OCI-LY7 (cell line): Measurements from ENCODE around the gene MTG2. TPM values are rescaled to one million over a fixed set of nuclear protein-coding genes. Genes with fewer than 3 reads are reported as not detected.

Experiments
- BruUV-seq: library from RNA; stranded (reverse); fragments of 400-500 nt; replicated peaks from 2 replicates; lab custom pipeline; 2021; lab: Mats Ljungman, UMichigan
- CTCF ChIA-PET: fragments of 300-600 bp; sonication (Branson Sonifier 250); formaldehyde crosslinking; loops from one replicate; lab custom pipeline; 2022; ENCODE audit warnings: antibody characterized with exemption; ENCODE audit not compliant: unreplicated experiment; lab: Charles Lee
- POLR2A ChIA-PET: fragments of 300-600 bp; sonication (Branson Sonifier 250); formaldehyde crosslinking; loops from one replicate; lab custom pipeline; 2022; ENCODE audit warnings: antibody characterized with exemption; lab: Charles Lee
- DNase-seq: peaks from one replicate; pipeline ENCODE4 v3.0.0-alpha.2; 2015; ENCODE audit warnings: low spot score
- H2AFZ ChIP-seq: fragments of 200-600 bp; sonication (generic), shearing (Covaris generic); 2 replicates; pipeline ENCODE4 v1.6.1; 2014; ENCODE audit warnings: mild to moderate bottlenecking, antibody characterized with exemption, low read length, moderate library complexity
- H3K27ac ChIP-seq: fragments of 200-600 bp; sonication (generic); 2 replicates; pipeline ENCODE4 v1.5.1; 2014; ENCODE audit warnings: mixed run types, low read depth, mild to moderate bottlenecking, moderate library complexity, low read length, inconsistent platforms; ENCODE audit not compliant: poor library complexity, severe bottlenecking
- H3K36me3 ChIP-seq: fragments of 200-600 bp; sonication (generic); 2 replicates; pipeline ENCODE4 v1.6.1; 2014; ENCODE audit warnings: mild to moderate bottlenecking, antibody characterized with exemption, low read length, moderate library complexity, mixed read lengths; ENCODE audit not compliant: insufficient read depth
- H3K4me1 ChIP-seq: fragments of 200-600 bp; sonication (generic); 2 replicates; pipeline ENCODE4 v1.5.1; 2014; ENCODE audit warnings: mild to moderate bottlenecking, low read length; ENCODE audit not compliant: insufficient read depth, poor library complexity, severe bottlenecking
- H3K4me2 ChIP-seq: fragments of 200-600 bp; sonication (generic); 2 replicates; pipeline ENCODE4 v1.6.1; 2014; ENCODE audit warnings: mild to moderate bottlenecking, low read length
- H3K4me3 ChIP-seq: fragments of 200-600 bp; sonication (generic); 2 replicates; pipeline ENCODE4 v1.5.1; 2014; ENCODE audit warnings: mild to moderate bottlenecking, low read depth, low read length; ENCODE audit not compliant: poor library complexity, severe bottlenecking
- H3K79me2 ChIP-seq: fragments of 200-600 bp; sonication (generic); 2 replicates; pipeline ENCODE4 v1.6.1; 2016; ENCODE audit warnings: low read depth, mild to moderate bottlenecking, low read length, moderate library complexity, mixed read lengths; ENCODE audit not compliant: insufficient read depth
- H3K9me2 ChIP-seq: fragments of 200-600 bp; sonication (generic); 2 replicates; pipeline ENCODE4 v1.6.1; 2016; ENCODE audit warnings: mild to moderate bottlenecking, low read length, mixed read lengths; ENCODE audit not compliant: insufficient read depth
- H3K9me3 ChIP-seq: fragments of 200-600 bp; sonication (generic); 2 replicates; pipeline ENCODE4 v1.6.1; 2014; ENCODE audit warnings: mild to moderate bottlenecking, mixed run types, low read length, mixed read lengths
- H4K20me1 ChIP-seq: fragments of 200-600 bp; sonication (generic); 2 replicates; pipeline ENCODE4 v1.6.1; 2014; ENCODE audit warnings: mild to moderate bottlenecking, antibody characterized with exemption, low read length, moderate library complexity, mixed read lengths; ENCODE audit not compliant: insufficient read depth
- EZH2phosphoT487 ChIP-seq: fragments of 200-600 bp; sonication (generic); IDR thresholded peaks from 2 replicates; pipeline ENCODE4 v1.6.1; 2018; ENCODE audit warnings: low read depth, borderline replicate concordance, mild to moderate bottlenecking, mixed run types, antibody characterized with exemption, low read length, moderate library complexity, mixed read lengths
- intact Hi-C: fragments of 100-400 bp; cut with micrococcal nuclease; formaldehyde crosslinking; loops from one replicate; pipeline ENCODE4 v1.10.0; 2022; ENCODE audit not compliant: unreplicated experiment
- total RNA-seq, 2 experiments: library from RNA; depleted of rRNA in 1 of 2; stranded (reverse); fragments of >200 nt in 1 of 2; shearing (Covaris generic) in 1 of 2; gene quantifications; 2 replicates each; pipeline ENCODE4 v1.2.3, GENCODE V29; 2014 to 2022
- TF ChIP-seq, protein P1 (sequence below): fragments of 200-600 bp; sonication (generic); conservative IDR thresholded peaks from 2 replicates; pipeline ENCODE4 v1.5.1; 2014; ENCODE audit warnings: mild to moderate bottlenecking, antibody characterized with exemption, low read length, moderate library complexity, mixed read lengths

The MTG2 gene
- total RNA-seq, 2 experiments from 2014 or later, result 24.1 to 37.5 TPM

DNA sequence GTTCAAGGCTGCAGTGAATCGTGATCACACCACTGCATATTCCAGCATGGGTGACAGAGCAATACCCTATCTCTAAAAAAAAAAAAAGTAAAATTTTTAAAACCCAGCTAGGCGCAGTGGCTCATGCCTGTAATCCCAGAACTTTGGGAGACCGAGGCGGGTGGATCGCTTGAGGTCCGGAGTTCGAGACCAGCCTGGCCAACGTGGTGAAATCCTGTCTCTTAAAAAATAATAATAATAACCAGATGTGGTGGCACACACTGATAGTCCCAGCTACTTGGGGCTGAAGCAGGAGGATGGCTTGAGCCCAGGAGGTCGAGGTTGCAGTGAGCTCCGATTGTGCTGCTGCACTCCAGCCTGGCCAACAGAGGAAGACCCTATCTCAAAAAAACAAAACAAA lies 13.5 kb downstream of the MTG2 start:
- Histone ChIP-seq H3K36me3 (peaks cover 53% of the 10 kb centered on the region), H3K9me3 (no peaks in the 10 kb centered on the region), H3K4me3 (no peak overlapping the region), H3K4me2 (no peak overlapping the region), H3K4me1 (peaks cover 19% of the 10 kb centered on the region), H3K9me2 (no peaks in the 10 kb centered on the region), H3K27ac (no peak overlapping the region), H2AFZ (no peak overlapping the region), H3K79me2 (no peaks in the 10 kb centered on the region), H4K20me1 (no peaks in the 10 kb centered on the region)
- no TSS peak for BruUV-seq
- no peak for DNase-seq
- TF ChIP-seq EZH2phosphoT487, result no peak
- TF ChIP-seq, protein P1, sequence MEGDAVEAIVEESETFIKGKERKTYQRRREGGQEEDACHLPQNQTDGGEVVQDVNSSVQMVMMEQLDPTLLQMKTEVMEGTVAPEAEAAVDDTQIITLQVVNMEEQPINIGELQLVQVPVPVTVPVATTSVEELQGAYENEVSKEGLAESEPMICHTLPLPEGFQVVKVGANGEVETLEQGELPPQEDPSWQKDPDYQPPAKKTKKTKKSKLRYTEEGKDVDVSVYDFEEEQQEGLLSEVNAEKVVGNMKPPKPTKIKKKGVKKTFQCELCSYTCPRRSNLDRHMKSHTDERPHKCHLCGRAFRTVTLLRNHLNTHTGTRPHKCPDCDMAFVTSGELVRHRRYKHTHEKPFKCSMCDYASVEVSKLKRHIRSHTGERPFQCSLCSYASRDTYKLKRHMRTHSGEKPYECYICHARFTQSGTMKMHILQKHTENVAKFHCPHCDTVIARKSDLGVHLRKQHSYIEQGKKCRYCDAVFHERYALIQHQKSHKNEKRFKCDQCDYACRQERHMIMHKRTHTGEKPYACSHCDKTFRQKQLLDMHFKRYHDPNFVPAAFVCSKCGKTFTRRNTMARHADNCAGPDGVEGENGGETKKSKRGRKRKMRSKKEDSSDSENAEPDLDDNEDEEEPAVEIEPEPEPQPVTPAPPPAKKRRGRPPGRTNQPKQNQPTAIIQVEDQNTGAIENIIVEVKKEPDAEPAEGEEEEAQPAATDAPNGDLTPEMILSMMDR, result no peak
- ChIA-PET CTCF (no interaction called here), POLR2A (no interaction called here)
- intact Hi-C loops, result no loop called here

DNA sequence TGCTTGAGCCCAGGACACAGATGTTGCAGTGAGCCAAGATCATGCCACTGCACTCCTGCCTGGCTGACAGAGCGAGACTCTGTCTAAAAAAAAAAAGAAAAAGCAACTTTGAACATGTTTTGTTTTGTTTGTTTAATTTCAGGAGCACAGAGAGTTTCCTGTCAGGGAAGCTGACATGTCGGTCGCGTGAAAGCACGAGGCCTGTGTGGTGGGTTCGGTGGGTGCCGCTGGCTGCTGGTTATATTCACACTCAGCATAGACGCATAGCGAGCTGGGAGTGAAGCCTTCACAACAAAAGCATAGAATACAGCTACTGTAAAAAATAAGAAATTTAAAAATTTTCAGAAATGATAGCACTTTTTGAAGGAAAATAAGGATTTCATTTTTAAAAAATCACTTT lies 14.5 kb downstream of the MTG2 start:
- Histone ChIP-seq H3K36me3 (peaks cover 63% of the 10 kb centered on the region), H3K9me3 (no peaks in the 10 kb centered on the region), H3K79me2 (no peaks in the 10 kb centered on the region), H3K27ac (no peak overlapping the region), H3K4me3 (no peak overlapping the region), H2AFZ (no peak overlapping the region), H3K4me2 (no peak overlapping the region), H4K20me1 (no peaks in the 10 kb centered on the region), H3K9me2 (no peaks in the 10 kb centered on the region), H3K4me1 (peaks cover 28% of the 10 kb centered on the region)
- ChIA-PET CTCF (no interaction called here), POLR2A (interaction anchor here (0.5 to 0.6 kb wide), 3 partner anchors 51 to 190 kb away, joined by 3 to 8 read pairs (median 4); no protein-coding TSS in a partner anchor)
- TF ChIP-seq, protein P1, result no peak
- no peak for TF ChIP-seq EZH2phosphoT487
- DNase-seq, result no peak
- intact Hi-C loops, result no loop called here
- BruUV-seq, result no TSS peak

DNA sequence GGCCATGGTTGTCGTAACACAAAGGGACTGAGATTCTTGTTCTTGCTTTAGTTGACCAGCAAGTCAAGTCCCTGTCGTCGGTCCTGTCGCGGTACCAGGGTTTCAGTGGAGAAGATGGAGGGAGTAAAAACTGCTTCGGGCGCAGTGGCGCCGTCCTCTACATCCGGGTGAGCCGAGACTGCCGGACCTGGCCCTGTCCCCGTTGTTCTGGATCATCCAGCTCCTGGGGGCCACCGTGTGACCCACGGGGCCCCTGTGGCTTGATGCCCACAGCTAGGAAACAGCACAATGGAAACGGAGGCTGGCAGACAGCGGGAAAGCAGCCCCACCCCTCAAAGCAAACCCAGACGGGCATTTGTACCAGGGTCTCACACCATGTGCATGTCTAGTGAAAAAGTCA lies 15.0 kb downstream of the MTG2 start:
- H3K9me2 ChIP-seq, result no peaks in the 10 kb centered on the region
- ChIA-PET CTCF (no interaction called here), POLR2A (interaction anchor here (0.5 kb wide), 2 partner anchors 50 to 97 kb away, joined by 4 to 8 read pairs; no protein-coding TSS in a partner anchor)
- H3K36me3 ChIP-seq, result peaks cover 66% of the 10 kb centered on the region
- H3K4me2 ChIP-seq, result no peak overlapping the region
- H3K79me2 ChIP-seq, result no peaks in the 10 kb centered on the region
- H2AFZ ChIP-seq, result no peak overlapping the region
- no peak overlapping the region for H3K27ac ChIP-seq
- TF ChIP-seq EZH2phosphoT487, result no peak
- TF ChIP-seq, protein P1, result no peak
- no peak overlapping the region for H3K4me3 ChIP-seq
- BruUV-seq, result no TSS peak
- peaks cover 28% of the 10 kb centered on the region for H3K4me1 ChIP-seq
- H4K20me1 ChIP-seq, result no peaks in the 10 kb centered on the region
- no peak for DNase-seq
- intact Hi-C loops, result no loop called here
- H3K9me3 ChIP-seq, result no peaks in the 10 kb centered on the region
